GM23338 (cell line): ENCODE measurements around the gene RALY.

Source experiments
- POLR2AphosphoS5 ChIP-seq: IDR thresholded peaks from 2 replicates; pipeline ENCODE4 v1.6.1; 2016; ENCODE audit warnings: antibody characterized with exemption, low read depth
- TF ChIP-seq, protein P1 (sequence below), 2 experiments: fragments of 200-600 bp in 1 of 2; sonication (generic) in 1 of 2; conservative IDR thresholded peaks; 2 replicates each; pipeline versions ENCODE4 v1.5.1 to v1.6.1; 2016 to 2017; ENCODE audit warnings: antibody characterized with exemption in 2 of 2, low read depth in 2 of 2, mild to moderate bottlenecking in 2 of 2, moderate library complexity in 1 of 2

DNA sequence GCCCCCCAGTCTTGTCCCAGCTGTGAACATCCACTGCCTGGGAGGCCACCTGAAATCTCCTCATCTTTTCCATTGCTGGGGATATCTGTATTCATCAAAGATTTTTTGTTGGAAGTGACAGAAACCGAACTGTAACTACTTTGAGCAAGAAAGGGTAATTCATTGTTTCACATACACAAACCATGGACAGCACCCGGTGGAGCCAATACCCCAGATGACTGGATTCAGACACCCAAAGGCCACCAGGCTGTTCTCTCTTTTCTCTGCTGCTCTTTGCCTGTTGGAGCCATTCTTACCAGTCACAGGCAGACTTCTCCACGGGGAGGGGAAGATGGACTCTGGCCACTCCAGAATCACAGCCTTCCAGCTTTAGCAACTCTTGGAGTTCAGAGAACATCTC is 11.7 kb upstream of the RALY start:
- no peak for TF ChIP-seq POLR2AphosphoS5
- TF ChIP-seq, protein P1, sequence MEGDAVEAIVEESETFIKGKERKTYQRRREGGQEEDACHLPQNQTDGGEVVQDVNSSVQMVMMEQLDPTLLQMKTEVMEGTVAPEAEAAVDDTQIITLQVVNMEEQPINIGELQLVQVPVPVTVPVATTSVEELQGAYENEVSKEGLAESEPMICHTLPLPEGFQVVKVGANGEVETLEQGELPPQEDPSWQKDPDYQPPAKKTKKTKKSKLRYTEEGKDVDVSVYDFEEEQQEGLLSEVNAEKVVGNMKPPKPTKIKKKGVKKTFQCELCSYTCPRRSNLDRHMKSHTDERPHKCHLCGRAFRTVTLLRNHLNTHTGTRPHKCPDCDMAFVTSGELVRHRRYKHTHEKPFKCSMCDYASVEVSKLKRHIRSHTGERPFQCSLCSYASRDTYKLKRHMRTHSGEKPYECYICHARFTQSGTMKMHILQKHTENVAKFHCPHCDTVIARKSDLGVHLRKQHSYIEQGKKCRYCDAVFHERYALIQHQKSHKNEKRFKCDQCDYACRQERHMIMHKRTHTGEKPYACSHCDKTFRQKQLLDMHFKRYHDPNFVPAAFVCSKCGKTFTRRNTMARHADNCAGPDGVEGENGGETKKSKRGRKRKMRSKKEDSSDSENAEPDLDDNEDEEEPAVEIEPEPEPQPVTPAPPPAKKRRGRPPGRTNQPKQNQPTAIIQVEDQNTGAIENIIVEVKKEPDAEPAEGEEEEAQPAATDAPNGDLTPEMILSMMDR (conservative IDR thresholded peaks at IDR 0.05; ENCODE audit: low read depth in 2 of 2): no peak
